ENCODE measurements around the gene TMPRSS15.

The TMPRSS15 gene

DNA sequence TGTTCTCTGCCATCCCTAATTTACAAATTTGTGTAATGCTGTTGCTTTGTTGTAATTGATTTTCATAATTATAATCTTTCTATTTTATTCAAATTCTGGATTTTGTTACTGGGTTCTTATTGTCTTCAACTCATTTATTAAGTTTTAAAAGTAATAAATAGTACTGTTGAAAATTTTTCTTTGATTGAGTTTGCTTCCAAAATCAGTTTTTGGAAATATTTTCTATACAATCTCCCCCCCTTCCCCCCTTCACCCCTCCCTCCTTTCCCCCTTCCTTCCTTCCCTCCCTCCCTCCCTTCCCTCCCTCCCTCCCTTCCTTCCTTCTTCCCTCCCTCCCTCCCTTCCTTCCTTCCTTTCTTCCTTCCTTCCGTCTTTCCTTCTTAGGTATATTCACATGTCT, 6.0 kb upstream of the TMPRSS15 start:
- H3K79me2 ChIP-seq (ENCODE audit: insufficient read depth, low read length) = no peaks in the 10 kb centered on the region

DNA sequence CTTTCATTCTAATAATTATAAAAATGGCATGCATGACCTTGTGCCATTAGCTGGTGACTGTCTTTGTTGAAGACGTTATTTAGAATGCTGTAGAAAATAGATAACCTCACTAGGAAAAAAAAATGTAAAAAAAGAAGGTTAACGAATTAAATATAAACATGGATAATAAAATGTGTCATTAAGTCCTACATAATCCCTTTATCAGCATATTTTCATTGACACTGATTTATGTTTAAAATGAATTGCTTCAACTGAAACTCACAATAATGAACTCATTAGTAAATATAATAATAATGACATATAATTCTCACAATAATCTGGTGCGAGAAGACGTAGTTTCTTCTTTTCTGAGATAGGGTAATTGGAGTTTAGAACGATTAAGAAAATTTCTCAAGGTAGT, 4.7 kb downstream of the TMPRSS15 start:
- Histone ChIP-seq H3K27me3 (ENCODE audit: insufficient read depth, low read length) (no peaks in the 10 kb centered on the region), H3K4me3 (ENCODE audit: low read depth, low read length, poor library complexity, severe bottlenecking) (no peak overlapping the region), H3K4me2 (ENCODE audit: low read length) (no peak overlapping the region), H3K27ac (ENCODE audit: low read depth, low read length, poor library complexity, severe bottlenecking) (no peak overlapping the region), H3K9ac (ENCODE audit: low read length) (no peak overlapping the region), H3K79me2 (ENCODE audit: insufficient read depth, low read length) (no peaks in the 10 kb centered on the region), H3K4me1 (ENCODE audit: insufficient read depth, low read length, severe bottlenecking) (peaks cover 13% of the 10 kb centered on the region), H2AFZ (ENCODE audit: low read length) (no peak overlapping the region), H4K20me1 (ENCODE audit: insufficient read depth, low read length) (no peaks in the 10 kb centered on the region), H3F3A (ENCODE audit: insufficient read depth, low read length) (no peaks in the 10 kb centered on the region), H3K36me3 (ENCODE audit: insufficient read depth, low read length) (no peaks in the 10 kb centered on the region; the same call in 1 of the 2 replicates), H3K9me2 (ENCODE audit: low read depth, low read length) (no peaks in the 10 kb centered on the region), H3K9me3 (ENCODE audit: low read length) (peaks cover 13% of the 10 kb centered on the region)
- TF ChIP-seq, protein P1, sequence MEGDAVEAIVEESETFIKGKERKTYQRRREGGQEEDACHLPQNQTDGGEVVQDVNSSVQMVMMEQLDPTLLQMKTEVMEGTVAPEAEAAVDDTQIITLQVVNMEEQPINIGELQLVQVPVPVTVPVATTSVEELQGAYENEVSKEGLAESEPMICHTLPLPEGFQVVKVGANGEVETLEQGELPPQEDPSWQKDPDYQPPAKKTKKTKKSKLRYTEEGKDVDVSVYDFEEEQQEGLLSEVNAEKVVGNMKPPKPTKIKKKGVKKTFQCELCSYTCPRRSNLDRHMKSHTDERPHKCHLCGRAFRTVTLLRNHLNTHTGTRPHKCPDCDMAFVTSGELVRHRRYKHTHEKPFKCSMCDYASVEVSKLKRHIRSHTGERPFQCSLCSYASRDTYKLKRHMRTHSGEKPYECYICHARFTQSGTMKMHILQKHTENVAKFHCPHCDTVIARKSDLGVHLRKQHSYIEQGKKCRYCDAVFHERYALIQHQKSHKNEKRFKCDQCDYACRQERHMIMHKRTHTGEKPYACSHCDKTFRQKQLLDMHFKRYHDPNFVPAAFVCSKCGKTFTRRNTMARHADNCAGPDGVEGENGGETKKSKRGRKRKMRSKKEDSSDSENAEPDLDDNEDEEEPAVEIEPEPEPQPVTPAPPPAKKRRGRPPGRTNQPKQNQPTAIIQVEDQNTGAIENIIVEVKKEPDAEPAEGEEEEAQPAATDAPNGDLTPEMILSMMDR (IDR thresholded peaks at IDR 0.05; ENCODE audit: low read length) = no peak
- TF ChIP-seq EZH2 (IDR thresholded peaks at IDR 0.05; ENCODE audit: borderline replicate concordance, low read length) = no peak

More for the DNA sequence above, 6.0 kb upstream of the TMPRSS15 start:
- H3K9ac ChIP-seq (ENCODE audit: low read length) = no peak overlapping the region
- no peak overlapping the region for H2AFZ ChIP-seq (ENCODE audit: low read length)
- no peaks in the 10 kb centered on the region for H3K36me3 ChIP-seq (ENCODE audit: insufficient read depth, low read length)
- no peak overlapping the region for H3K4me3 ChIP-seq (ENCODE audit: low read depth, low read length, poor library complexity, severe bottlenecking)
- H3K27me3 ChIP-seq (ENCODE audit: insufficient read depth, low read length) = no peaks in the 10 kb centered on the region
- H3F3A ChIP-seq (ENCODE audit: insufficient read depth, low read length) = no peaks in the 10 kb centered on the region
- H3K9me2 ChIP-seq (ENCODE audit: low read depth, low read length) = no peaks in the 10 kb centered on the region
- H3K4me2 ChIP-seq (ENCODE audit: low read length) = no peak overlapping the region
- no peaks in the 10 kb centered on the region for H3K9me3 ChIP-seq (ENCODE audit: low read length)
- H4K20me1 ChIP-seq (ENCODE audit: insufficient read depth, low read length) = no peaks in the 10 kb centered on the region
- peaks cover 15% of the 10 kb centered on the region for H3K4me1 ChIP-seq (ENCODE audit: insufficient read depth, low read length, severe bottlenecking)
- TF ChIP-seq EZH2 (IDR thresholded peaks at IDR 0.05; ENCODE audit: borderline replicate concordance, low read length) = no peak
- TF ChIP-seq, protein P1 (IDR thresholded peaks at IDR 0.05; ENCODE audit: low read length) = no peak
- no peak overlapping the region for H3K27ac ChIP-seq (ENCODE audit: low read depth, low read length, poor library complexity, severe bottlenecking)

DNA sequence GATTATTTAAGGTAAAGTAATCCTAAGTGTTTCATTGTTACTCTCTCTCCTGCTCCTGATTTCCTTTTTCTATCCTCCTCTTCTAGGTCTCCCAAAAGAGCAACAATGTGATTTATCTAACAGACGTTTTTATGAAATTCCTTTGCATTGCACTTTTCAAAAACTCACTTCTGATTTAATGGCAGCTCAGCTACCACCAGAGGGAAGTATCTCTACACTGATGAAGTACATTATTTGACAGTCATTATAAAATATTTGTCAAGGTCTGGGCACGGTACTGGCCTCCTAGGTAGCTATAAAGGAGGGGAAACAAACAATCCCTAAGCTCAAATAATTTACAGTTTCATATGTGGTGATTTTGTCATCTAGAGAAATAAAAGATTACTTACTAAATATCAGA, 15.6 kb downstream of the TMPRSS15 start:
- Histone ChIP-seq H3K27ac (ENCODE audit: low read depth, low read length, poor library complexity, severe bottlenecking) (no peak overlapping the region), H3K27me3 (ENCODE audit: insufficient read depth, low read length) (no peaks in the 10 kb centered on the region), H3K79me2 (ENCODE audit: insufficient read depth, low read length) (no peaks in the 10 kb centered on the region), H3K9ac (ENCODE audit: low read length) (no peak overlapping the region), H3K4me2 (ENCODE audit: low read length) (no peak overlapping the region), H2AFZ (ENCODE audit: low read length) (no peak overlapping the region), H3K4me3 (ENCODE audit: low read depth, low read length, poor library complexity, severe bottlenecking) (no peak overlapping the region), H3F3A (ENCODE audit: insufficient read depth, low read length) (no peaks in the 10 kb centered on the region), H4K20me1 (ENCODE audit: insufficient read depth, low read length) (no peaks in the 10 kb centered on the region), H3K9me3 (ENCODE audit: low read length) (peaks cover 2% of the 10 kb centered on the region; the same call in 1 of the 2 replicates), H3K4me1 (ENCODE audit: insufficient read depth, low read length, severe bottlenecking) (peaks cover 16% of the 10 kb centered on the region), H3K36me3 (ENCODE audit: insufficient read depth, low read length) (peaks cover 4% of the 10 kb centered on the region; the same call in 1 of the 2 replicates), H3K9me2 (ENCODE audit: low read depth, low read length) (no peaks in the 10 kb centered on the region)
- TF ChIP-seq, protein P1 (IDR thresholded peaks at IDR 0.05; ENCODE audit: low read length) = peak; percentile 73
- TF ChIP-seq EZH2 (IDR thresholded peaks at IDR 0.05; ENCODE audit: borderline replicate concordance, low read length) = no peak

Data from OCI-LY1 (cell line).